RWPE2 (cell line): ENCODE results near the gene STX12.
"Not testable (repeated sequence)": the region's sequence is repeated elsewhere in the genome, so short reads cannot be mapped to it uniquely, and the experiment has no call there.

Source experiments
- ATAC-seq: fragments of 200-7000 bp; cut with Tn5 transposase; 3 replicates; pipeline ENCODE4 v1.9.1; 2021; ENCODE audit warnings: low read depth
- DNase-seq: peaks from one replicate; pipeline ENCODE4 v3.0.0-alpha.2; 2020; ENCODE audit warnings: low spot score
- H3K27ac ChIP-seq: fragments of 450-650 bp; 2 replicates; pipeline ENCODE4 v1.5.1; 2017; ENCODE audit warnings: mild to moderate bottlenecking; ENCODE audit not compliant: poor library complexity, severe bottlenecking
- H3K27me3 ChIP-seq: fragments of 250-450 bp; sonication (Bioruptor Pico); 2 replicates; pipeline ENCODE4 v1.5.1; 2021; ENCODE audit warnings: mild to moderate bottlenecking, moderate library complexity; ENCODE audit not compliant: insufficient read depth, poor library complexity, severe bottlenecking
- H3K36me3 ChIP-seq: fragments of 250-450 bp; sonication (Bioruptor Pico); 2 replicates; pipeline ENCODE4 v1.5.1; 2020; ENCODE audit warnings: low read depth, mild to moderate bottlenecking, moderate library complexity
- H3K4me1 ChIP-seq: fragments of 250-450 bp; sonication (Bioruptor Pico); 2 replicates; pipeline ENCODE4 v1.5.1; 2021; ENCODE audit warnings: mild to moderate bottlenecking, moderate library complexity; ENCODE audit not compliant: insufficient read depth, poor library complexity, severe bottlenecking
- H3K4me3 ChIP-seq: fragments of 250-450 bp; sonication (Bioruptor Pico); 2 replicates; pipeline ENCODE4 v1.5.1; 2021; ENCODE audit warnings: mild to moderate bottlenecking, moderate library complexity; ENCODE audit not compliant: severe bottlenecking
- H3K9me3 ChIP-seq: fragments of 250-450 bp; sonication (Bioruptor Pico); 2 replicates; pipeline ENCODE4 v1.5.1; 2021; ENCODE audit warnings: mild to moderate bottlenecking, moderate library complexity; ENCODE audit not compliant: severe bottlenecking
- CTCF ChIP-seq: fragments of 450-650 bp; IDR thresholded peaks from one replicate; pipeline ENCODE4 v1.5.1; 2017; ENCODE audit warnings: mild to moderate bottlenecking, moderate library complexity; ENCODE audit not compliant: poor library complexity, severe bottlenecking

The STX12 gene

GRCh38 chr1:27774654-27775053 lies 1.6 kb downstream of the STX12 start:
- ATAC-seq (no peak), DNase-seq (no peak)
- no peak overlapping the region for H3K27ac ChIP-seq
- H3K4me1 ChIP-seq, result peaks cover 13% of the 10 kb centered on the region
- no peak for TF ChIP-seq CTCF
- no peaks in the 10 kb centered on the region for H3K27me3 ChIP-seq
- H3K9me3 ChIP-seq, result no peaks in the 10 kb centered on the region
- H3K4me3 ChIP-seq, result no peak overlapping the region
- no peaks in the 10 kb centered on the region; the same call in 1 of the 2 replicates for H3K36me3 ChIP-seq

- not testable (repeated sequence) for DNase-seq, H3K27me3 ChIP-seq, H3K27ac ChIP-seq, H3K36me3 ChIP-seq, H3K4me3 ChIP-seq, ATAC-seq, H3K9me3 ChIP-seq
- H3K4me1 ChIP-seq, result peaks cover 13% of the 10 kb centered on the region
Measured at GRCh38 chr1:27775336-27775735, 2.3 kb downstream of the STX12 start.

- H3K9me3 ChIP-seq, H3K27me3 ChIP-seq, H3K36me3 ChIP-seq, ATAC-seq, DNase-seq, H3K27ac ChIP-seq, H3K4me3 ChIP-seq: not testable (repeated sequence)
- peaks cover 13% of the 10 kb centered on the region for H3K4me1 ChIP-seq
Measured at GRCh38 chr1:27776276-27776675, 3.3 kb downstream of the STX12 start.

- H3K36me3 ChIP-seq, result no peaks in the 10 kb centered on the region; the same call in 1 of the 2 replicates
- no peak overlapping the region for H3K27ac ChIP-seq
- ATAC-seq (no peak), DNase-seq (no peak)
- no peaks in the 10 kb centered on the region for H3K9me3 ChIP-seq
- TF ChIP-seq CTCF, result no peak
- no peak overlapping the region for H3K4me3 ChIP-seq
- H3K4me1 ChIP-seq, result peaks cover 17% of the 10 kb centered on the region
- no peaks in the 10 kb centered on the region for H3K27me3 ChIP-seq
Measured at GRCh38 chr1:27778056-27778455, 5.0 kb downstream of the STX12 start.

GRCh38 chr1:27779122-27779521 lies 6.1 kb downstream of the STX12 start:
- H3K4me1 ChIP-seq, result peaks cover 22% of the 10 kb centered on the region
- ATAC-seq, result no peak
- DNase-seq, result no peak
- no peak overlapping the region for H3K27ac ChIP-seq
- H3K4me3 ChIP-seq, result no peak overlapping the region
- H3K36me3 ChIP-seq, result no peaks in the 10 kb centered on the region; the same call in 1 of the 2 replicates
- H3K27me3 ChIP-seq, result no peaks in the 10 kb centered on the region
- TF ChIP-seq CTCF, result no peak
- no peaks in the 10 kb centered on the region for H3K9me3 ChIP-seq

GRCh38 chr1:27782950-27783349 lies 9.9 kb downstream of the STX12 start:
- no peak overlapping the region for H3K27ac ChIP-seq
- H3K27me3 ChIP-seq, result no peaks in the 10 kb centered on the region
- no peak overlapping the region for H3K4me3 ChIP-seq
- no peaks in the 10 kb centered on the region for H3K9me3 ChIP-seq
- H3K4me1 ChIP-seq, result peaks cover 18% of the 10 kb centered on the region
- no peak for ATAC-seq
- no peaks in the 10 kb centered on the region for H3K36me3 ChIP-seq
- DNase-seq, result no peak
- TF ChIP-seq CTCF, result no peak
